HG03103 (cell line): ENCODE results near the gene FRMD6.
"Not testable (repeated sequence)": the region's sequence is repeated elsewhere in the genome, so short reads cannot be mapped to it uniquely, and the experiment has no call there.

Source experiments
- ATAC-seq: cut with Tn5 transposase; IDR thresholded peaks from one replicate; pipeline ENCODE4 v1.9.1; 2021; ENCODE audit warnings: low read depth; ENCODE audit not compliant: unreplicated experiment

The FRMD6 gene

GRCh38 chr14:51765726-51766125 lies 114.0 kb downstream of the FRMD6 start:
- not testable (repeated sequence) for ATAC-seq

GRCh38 chr14:51766586-51766985 lies 114.9 kb downstream of the FRMD6 start:
- ATAC-seq = not testable (repeated sequence)

- ATAC-seq = not testable (repeated sequence)
Measured at GRCh38 chr14:51769261-51769660, 117.6 kb downstream of the FRMD6 start.

GRCh38 chr14:51774209-51774608 lies 122.5 kb downstream of the FRMD6 start:
- ATAC-seq = no peak

GRCh38 chr14:51776102-51776894 lies 124.6 kb downstream of the FRMD6 start:
- ATAC-seq = no peak

GRCh38 chr14:51780006-51780692 lies 128.4 kb downstream of the FRMD6 start:
- no peak for ATAC-seq
